HG03095 (cell line): ENCODE measurements around the gene L3MBTL4.

Source experiments
- ATAC-seq: cut with Tn5 transposase; IDR thresholded peaks from one replicate; pipeline ENCODE4 v1.9.1; 2021; ENCODE audit warnings: moderate library complexity; ENCODE audit not compliant: unreplicated experiment

L3MBTL4 gene

GRCh38 chr18:5937795-5938194, 476.9 kb downstream of the L3MBTL4 start:
- ATAC-seq, result no peak

- ATAC-seq, result no peak
Measured at GRCh38 chr18:5937121-5937520, 477.6 kb downstream of the L3MBTL4 start.

DNA sequence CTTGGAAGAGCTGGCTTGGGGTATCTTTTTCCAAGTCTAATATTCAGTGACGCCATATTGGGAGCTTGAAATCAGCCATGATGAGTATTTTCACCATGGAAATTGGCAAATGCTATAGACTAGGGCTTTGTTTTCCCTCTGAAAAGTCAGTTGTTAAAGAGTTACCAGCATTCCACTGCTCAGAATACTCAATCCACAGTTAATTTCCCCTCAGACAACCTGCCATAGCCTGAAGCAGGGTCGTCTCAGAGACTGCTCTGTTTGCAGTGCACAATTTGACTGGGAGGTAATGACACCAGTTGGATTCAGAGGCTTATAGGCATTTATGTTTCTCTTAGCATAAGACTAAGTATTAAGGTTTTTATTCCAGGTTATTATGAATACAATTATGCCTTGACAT, 483.9 kb downstream of the L3MBTL4 start:
- no peak for ATAC-seq

DNA sequence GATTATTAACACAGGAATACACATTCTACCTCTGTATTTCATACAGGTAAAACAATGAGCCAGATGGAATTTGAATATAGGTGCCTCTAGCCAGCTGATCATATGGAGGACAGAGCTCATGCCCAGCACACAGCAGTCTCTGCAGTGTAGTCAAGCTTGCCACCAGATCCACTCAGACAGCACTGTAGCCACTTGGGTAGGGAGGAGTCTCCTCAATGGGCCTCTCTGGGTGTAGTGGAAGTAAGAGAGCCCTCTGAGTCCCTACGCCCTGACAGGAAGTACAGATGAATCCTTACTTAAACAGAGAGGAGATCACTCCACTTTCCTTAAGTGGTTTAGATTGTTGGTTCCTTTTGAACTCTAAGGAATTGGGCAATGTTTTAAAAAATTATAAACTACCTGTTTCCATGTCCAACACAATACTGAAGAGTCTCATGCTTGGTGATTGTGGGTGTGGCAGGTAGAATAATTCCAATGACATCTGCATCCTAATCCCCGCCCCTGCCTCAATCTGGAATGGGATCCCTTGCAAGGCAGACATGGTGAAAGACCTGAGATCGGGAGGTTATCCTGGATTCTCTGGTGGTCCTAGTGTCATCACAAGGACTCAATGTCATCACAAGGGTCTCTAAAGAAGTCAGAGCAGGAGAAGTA, 496.4 kb downstream of the L3MBTL4 start:
- ATAC-seq, result no peak

GRCh38 chr18:5914951-5915350, 499.8 kb downstream of the L3MBTL4 start:
- no peak for ATAC-seq

DNA sequence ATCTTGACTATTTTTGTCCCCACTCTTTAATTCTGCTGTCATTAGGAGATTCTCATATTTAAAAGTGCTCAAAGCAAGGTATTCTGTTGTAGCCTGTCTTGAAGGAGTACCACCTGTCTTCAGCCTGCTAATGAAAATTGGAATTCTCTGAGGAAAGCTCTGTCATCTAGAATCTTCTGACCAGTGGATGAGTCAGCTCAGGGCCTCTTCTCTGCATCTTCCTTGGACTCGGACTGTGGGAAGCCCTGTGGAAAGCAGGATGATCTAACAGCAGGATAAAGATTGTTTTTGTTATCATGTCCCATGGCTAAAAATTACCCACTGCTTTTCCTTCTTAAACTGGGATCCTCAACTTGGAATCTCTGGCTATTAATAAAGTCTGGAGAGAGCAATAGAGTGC, 500.7 kb downstream of the L3MBTL4 start:
- ATAC-seq, result no peak

GRCh38 chr18:5912566-5912965, 502.1 kb downstream of the L3MBTL4 start:
- ATAC-seq, result no peak

DNA sequence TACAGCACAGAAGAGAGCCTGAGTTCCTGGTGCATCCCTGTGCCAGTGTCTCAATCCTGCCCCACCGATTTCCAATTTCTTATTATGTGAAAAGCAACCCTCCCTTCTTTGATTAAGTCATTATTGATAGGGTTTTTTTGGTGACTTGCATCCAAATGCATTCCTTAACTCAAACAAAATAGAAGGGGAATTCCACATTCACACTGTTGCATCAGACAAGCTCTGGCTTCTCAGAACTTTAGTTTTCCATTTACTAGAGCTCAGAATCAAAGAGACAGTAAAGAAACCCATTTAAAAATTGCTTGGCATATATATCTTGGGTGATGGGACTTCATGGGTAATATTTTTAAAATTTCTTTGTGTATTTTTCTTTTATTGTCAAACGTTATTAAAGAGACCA, 505.6 kb downstream of the L3MBTL4 start:
- ATAC-seq, result no peak
